HL-60/S4 treated with retinoic acid at 250 ng/mL for 4 days and 3 days (cell line): ENCODE results near the gene TMEM266.

Source experiments
- in situ Hi-C: fragments of 300-500 bp; cut with MboI; formaldehyde crosslinking; loops from 2 replicates; pipeline ENCODE4 v1.7.0; 2022; ENCODE audit warnings: low sequenced_read_pairs

The TMEM266 gene

DNA sequence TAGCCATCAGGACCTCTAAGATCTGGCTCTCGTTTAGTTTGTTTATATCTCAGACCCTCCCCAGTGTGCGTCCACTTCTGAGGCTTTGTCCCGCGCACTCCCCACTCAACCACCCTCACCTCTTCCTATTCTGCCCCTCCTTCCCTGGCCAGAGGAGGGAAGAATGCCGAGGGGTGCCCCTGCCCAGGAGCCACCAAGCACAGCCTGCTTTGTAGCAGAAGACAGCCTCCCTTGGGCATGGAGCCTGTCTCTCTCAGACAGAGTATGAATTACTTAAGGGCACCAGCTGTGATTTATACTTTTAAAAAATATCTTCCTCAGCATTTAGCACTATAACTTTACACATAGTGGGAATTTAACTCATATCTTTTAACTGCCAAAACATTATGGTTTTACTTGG is 6.0 kb downstream of the TMEM266 start:
- in situ Hi-C loops: no loop called here

DNA sequence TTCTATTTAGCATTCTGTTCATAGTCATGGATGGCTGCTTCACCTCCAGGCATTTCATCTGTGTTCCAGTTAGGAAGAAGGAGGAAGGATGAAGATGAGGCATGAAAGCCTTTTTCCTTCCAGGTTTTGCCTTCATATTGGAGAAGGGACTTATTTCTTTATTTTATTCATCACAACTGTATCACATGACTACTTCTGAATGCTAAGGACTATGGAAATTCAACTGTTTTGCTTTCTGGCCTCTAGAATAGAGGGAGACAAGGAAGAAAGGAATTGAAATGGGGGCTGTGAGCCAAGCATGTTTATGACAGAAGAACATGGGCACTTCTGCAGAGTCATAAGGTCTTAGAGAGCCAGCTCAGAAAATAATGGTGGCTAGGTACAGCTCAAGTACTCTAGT is 10.4 kb downstream of the TMEM266 start:
- in situ Hi-C loops: no loop called here

DNA sequence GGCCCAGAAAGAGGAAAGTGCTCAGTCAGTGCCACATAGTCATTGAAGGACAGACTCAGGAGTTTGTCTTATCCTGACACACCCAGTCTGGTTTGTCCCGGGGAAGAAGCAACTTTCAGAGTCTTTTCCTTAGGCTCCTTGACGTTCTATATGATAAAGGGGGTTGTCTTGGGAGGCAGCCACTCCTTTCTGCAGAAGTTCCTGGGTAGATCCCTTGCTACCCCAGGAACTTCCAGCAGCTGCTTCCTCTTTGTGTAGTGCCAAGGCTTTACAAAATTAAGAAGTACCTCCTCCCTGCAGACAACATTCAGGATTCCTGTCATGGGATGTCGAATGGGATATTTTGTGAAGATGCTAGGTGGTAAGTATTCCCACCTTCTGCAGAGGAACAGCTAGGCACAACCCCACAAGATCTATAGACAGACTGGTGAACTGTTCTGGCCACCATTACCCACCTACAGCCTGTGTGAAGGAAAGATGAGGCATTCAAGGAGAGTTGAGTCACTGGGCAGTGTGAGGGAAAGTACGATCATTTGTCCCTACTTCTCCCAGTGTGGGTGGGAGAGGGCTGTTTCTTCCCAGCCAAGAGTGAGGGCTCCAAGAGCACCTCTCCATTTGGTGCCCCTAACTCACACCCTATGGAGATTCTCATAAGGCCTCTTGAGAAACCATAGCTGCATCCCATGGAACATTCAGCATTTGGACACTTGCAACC is 11.3 kb downstream of the TMEM266 start:
- in situ Hi-C loops: no loop called here

DNA sequence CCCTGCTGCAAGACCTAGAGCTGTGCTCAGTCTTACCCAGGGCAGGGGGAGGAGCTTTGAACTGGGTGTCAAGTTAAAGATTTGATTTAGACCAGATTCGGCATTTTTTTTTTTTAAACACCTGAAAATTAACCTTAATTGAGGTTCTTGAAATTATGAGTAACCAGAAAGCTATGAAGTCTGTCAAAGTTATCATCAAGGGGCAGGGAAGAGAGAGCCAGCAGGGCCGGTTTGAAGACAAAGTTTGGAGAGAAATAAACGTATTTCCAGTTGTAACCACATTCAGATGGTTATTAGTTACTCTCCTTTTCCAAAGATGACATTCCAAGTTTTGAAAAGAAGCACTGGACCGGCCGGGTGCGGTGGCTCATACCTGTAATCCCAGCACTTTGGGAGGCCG is 12.0 kb downstream of the TMEM266 start:
- in situ Hi-C loops: no loop called here

DNA sequence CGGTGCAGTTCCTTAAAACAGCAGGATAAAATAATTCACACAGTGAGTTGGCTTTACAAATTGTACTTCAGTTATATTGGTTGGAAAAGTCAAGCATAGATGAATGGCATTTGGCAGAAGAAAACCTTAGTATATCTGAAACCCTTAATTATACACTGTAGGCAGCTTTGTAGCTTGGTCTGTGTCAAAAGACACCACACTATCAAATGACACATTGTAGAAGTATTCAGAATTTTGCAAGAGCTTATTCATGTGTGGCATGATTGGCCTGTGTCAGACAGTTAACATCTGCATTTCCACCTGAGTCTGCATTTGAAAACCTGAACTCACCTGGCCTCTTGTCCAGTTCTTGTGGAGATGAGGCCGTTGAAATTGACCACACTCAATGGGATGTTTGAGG is 13.8 kb downstream of the TMEM266 start:
- in situ Hi-C loops: no loop called here

DNA sequence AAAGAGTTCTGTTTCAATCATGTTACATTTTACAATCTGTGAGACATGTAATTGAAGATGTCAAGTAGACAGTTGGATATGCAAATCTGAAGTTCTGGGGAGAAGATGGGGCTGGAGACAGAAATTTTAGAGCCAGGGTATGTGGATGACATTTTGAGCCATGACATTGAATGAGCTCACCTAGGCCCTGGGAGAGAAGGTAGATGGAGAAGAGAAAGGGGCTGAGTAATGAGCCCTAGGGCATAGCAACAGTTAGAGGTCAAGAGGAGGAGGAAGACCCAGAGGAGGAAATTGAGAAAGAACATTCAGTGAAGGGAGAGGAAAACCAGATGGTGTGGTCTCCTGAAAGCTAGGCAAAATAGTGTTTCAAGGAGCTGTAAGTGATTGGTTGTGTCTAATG is 15.3 kb downstream of the TMEM266 start:
- in situ Hi-C loops: no loop called here

DNA sequence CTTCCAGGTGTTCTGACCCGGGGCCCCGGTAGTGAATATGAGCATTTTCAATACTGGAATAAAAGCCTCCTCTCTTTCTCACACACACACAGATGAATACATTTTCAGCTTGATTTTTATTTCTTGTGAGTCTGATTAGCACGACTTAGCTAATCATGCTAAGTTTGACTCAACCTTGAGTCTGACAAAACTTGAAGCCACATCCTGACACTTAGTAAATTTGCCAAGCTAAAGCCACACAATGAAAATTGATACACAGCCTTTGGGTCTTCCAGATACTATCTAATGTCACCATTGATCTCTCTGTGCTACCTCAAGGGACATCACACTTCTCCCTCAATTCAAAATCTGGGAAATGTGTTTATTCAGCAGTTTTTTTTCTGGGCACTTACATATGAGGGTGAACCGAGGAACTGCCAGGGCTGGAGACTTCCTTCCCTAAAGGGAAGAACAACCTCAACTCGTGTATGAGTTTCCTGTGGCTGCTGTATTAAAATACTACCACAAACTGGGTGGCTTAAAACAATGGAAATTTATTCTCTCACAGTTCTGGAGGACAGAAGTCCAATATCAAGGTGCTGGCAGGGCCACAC is 18.6 kb downstream of the TMEM266 start:
- in situ Hi-C loops: no loop called here

DNA sequence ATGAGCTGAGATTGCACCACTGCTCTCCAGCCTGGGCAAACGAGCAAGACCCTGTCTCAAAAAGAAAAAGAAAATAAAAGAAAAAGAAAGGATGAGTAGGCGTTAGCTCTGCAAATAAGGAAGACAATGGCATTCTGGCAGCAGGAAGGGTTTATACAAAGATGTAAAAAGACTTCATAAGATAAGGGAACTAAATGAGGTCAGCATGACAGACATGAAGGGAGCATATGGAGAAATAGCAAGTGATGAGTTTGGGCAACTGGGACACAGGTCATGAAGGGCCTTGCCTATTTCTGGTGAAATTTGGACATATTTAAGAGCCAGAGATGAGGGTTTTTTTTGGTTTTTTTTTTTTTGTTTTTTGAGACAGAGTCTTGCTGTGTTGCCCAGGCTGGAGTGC is 24.5 kb downstream of the TMEM266 start:
- in situ Hi-C loops: no loop called here

DNA sequence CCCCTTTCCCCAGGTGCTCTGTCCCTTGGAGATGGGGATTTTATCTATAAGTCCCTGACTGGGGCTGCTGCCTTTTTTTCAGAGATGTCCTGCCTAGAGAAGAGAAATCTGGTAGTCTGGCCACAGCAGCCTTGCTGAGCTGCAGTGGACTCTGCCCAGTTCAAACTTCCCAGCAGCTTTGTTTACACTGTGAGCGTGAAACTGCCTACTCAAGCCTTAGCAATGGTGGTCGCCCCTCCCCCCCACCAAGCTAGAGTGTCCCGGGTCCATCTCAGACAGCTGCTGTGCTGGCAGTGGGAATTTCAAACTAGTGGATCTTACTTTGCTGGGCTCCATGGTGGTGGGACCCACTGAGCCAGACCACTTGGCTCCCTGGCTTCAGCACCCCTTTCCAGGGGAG is 38.9 kb downstream of the TMEM266 start:
- in situ Hi-C loops: no loop called here

DNA sequence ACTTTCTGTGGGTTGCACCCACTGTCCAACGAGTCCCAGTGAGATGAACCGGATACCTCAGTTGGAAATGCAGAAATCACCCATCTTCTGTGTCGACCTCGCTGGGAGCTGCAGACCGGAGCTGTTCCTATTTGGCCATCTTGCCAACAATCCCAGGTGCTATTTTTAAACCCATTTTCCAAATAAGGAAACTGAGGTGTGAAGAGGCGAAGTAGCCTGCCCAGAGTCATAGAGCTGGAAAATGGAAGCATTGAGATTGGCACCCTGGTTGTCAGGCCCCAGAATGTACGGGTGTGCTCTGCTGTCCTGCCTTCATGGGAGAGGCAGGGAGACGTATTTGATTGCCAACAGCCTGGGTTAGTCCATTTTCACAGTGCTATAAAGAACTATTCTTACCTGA is 39.6 kb downstream of the TMEM266 start:
- in situ Hi-C loops: no loop called here

DNA sequence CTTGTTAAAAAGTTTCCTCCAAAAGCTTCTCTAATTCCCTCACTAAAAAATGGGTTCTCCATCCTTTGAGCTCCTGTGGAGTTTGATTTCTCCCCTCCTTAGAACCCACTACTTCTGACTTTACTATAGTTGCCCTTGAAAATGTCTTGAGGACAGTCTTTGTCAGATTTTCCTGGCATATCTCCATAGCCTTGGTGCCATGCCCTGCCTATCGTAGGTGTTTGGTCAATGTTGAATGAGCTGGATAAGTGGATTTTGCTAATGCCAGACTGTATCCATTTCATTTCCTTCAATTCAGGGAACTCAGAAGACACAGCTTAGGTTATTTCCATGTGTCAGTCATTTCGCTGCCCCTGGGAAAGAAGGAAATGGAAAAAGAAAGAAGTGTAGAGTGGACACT is 40.6 kb downstream of the TMEM266 start:
- in situ Hi-C loops: no loop called here

DNA sequence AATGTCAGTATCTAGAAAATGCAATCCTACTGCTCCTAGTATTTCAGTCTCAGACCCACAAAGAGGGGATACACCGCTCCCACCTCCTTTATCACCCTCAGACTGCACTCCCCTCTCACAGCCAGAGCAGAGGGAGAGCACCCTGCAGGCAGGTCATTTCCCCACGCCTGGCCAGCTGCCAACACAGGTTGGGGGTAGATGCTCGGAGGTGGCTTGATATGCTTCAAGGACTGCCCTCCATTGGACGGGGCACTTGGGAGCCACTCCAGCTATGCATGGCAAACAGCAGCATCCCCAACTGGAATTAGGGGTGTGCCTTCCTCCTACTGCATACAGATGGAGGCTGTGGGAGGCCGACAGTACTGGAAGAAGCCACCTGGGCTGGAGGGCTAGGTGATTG is 41.9 kb downstream of the TMEM266 start:
- in situ Hi-C loops: no loop called here

DNA sequence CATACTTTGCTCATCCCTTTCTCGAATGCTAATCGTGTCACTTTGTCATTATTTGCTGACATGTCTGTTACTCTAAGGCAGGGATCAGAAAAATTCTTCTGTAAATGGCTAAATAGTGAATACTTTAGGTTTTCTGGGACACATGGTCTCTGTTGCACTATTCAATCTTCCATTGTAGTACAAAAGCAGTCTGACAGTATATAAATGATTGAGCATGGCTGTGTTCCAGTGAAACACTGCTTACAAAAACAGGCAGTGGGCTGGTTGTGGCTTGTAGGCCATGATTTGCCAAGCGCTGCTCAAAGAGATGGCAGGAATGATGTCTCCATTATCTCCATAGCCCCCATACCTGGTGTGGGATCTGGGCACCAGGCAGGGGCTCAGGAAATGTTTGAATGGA is 45.6 kb downstream of the TMEM266 start:
- in situ Hi-C loops: no loop called here

DNA sequence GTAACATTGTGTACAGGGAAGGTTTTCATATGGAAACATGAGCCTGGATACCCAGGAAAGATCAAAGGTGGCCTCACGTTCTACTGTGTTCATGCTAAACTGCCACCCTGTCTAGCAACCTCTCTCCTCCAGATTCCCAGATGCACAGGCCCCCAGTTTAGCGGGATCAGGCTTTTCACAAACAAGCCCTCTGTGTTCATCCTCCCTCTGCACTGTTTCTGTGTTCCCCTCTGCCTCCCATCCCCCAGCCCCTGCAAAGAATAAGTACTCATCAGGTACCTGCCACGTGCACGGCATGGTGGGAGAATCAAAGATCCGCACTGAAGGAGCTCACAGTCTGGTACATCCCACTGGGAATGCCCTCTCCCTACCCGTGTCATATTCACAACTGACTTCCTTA is 46.1 kb downstream of the TMEM266 start:
- in situ Hi-C loops: no loop called here

DNA sequence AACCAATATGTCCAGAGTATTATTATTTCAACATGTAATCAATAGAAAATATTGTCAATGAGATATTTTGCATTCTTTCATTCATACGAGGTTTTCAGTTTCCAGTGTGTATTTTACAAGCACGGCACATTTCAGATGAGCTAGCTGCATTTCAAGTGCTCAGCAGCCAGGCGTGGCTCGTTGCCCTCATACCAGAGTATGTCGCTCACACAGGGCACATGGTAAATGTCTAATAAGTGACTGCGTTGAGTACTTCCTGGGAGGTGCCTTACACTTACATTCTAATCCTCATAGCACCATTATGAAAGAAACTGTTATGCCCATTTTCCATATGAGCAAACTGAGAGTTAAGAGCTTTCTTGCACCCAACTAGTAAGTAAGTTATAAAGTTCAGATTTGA is 47.4 kb downstream of the TMEM266 start:
- in situ Hi-C loops: no loop called here

DNA sequence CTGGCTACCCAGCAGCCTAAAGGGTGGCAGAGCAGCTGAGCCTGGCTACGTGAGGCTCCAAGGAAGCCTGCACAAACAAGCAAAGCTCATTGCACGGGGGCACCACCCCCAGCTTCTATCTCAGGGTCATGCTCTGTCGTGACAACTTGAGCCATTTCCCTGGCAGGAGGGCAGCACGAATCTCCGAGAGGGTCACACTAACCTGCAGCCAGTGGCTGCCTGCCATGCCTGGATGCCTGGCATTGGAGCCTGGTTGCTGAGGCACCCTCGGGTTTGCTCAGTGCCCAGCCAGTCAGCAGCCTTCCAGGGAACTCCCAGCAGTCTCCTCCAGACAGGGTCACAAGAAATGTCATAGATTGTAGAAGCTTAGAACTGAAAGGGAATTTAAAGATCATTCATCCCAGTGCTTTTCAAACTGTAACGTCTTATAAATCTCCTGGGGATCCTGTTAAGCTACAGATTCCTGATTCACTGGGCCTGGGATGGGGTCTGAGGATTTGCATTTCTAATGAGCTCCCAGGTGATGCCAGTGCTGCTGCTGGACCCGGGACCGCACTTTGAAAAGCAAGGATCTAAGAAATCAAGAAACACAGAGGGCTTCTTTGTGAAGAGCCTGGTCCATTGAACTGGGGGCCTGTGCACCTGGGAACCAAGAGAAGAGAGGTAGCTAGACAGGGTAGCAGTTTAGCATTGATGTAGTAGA is 48.4 kb downstream of the TMEM266 start:
- in situ Hi-C loops: no loop called here

DNA sequence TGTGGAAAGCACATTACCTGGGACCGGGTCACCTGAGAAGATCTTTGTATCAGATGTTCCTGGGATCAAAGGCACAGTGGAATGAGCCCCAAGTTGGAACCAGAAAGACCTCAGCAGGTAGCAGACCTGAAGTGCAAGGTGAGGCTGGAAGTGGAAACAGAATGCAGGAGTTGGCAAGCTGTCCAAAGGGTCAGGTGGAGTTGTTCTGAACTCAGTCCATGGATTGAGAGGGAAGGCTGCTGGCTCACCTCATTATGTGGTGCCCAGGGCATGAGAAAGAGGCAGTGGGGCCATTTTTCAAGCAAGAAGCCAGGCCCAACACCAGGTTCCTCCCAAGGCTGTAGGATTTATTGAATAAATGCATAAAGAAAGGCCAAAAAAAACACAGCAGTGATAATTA is 49.3 kb downstream of the TMEM266 start:
- in situ Hi-C loops: no loop called here

DNA sequence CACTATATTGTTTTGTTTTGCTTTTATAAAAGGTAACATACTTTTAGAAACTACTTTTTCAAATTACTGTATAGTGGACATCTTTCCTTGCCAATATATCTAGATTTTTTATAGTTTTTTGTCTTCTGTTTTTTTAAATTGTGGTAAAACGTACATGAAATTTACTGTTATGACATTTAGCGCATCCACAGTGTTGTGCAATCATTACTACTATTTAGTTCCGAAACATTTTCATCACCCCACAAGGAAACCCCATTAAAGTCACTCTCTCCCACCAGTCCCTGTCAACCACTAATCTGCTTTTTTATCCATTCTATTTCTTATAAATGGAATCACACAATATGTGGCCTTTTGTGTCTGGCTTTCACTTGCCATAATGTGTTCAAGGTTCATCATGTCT is 54.8 kb downstream of the TMEM266 start:
- in situ Hi-C loops: no loop called here

DNA sequence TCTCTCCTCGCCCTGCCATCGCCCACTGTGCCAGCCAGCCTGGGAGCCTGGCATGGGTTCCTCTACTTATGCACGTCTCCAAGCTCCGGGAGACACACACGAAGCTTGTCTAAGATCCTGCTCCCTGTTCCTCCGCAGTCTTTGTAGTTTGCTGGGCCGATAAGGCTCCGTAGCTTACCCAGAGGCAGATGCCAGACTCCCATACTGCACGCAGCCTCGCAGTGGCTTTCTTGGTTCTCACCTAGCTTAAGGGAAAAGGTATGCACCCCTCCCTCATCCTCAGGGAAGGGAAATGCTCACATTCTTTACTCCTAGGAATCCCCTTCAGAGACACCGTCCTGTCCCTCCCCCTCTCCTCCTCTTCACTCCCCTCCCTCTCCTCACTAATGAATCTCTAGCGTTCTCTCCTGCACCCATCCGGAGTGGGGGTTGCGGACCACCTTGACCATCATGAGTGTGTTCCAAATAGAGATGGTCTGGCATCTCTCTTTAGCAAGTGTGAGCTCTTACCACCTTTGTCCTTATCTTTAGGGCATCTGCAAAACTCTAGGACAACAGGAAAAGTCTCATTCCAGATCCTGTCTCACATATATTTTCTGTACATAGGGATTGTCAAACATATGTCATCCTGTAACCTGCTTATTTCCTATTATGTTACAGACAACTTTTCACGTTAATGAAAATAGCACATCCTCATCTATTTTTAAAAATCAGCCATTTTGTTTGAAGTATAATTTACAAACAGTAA is 56.5 kb downstream of the TMEM266 start:
- in situ Hi-C loops: no loop called here

DNA sequence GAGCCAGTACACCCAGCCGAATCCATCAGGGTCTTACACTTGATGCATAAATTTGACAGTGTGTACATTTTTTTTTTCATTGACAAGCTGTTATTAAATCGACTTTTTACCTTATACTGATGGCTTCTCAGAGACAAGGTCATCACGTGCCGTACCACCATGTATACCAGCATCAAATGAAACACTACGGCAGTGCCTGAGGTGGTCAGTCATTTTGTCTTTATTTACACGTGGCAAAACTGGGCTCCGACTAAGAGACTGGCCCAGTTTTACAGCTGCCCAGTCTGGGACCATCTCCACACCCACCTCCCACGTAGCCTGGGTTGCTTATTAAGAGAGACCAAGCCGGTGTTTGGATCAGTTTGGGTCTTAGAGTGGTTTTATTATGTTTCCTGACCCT is 57.4 kb downstream of the TMEM266 start:
- in situ Hi-C loops: no loop called here

DNA sequence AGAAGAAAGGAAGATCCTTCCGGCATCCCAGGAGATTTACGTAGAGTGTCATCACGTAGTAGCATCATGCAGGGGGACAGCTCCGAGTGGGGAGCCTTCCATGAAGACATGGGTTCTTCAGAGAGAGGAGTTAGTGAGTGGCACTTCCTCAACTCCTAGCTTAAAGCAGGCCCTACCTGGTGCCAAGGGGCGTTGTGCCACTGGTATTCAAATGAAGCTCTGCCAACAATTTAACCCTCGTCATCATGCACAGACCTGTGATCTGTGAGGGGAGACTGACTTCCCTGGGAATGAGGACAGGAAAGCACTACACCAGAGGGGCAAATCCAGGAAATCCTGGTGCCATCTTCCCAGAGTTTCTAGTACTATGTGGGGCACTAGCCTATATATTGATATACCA is 59.0 kb downstream of the TMEM266 start:
- in situ Hi-C loops: no loop called here

DNA sequence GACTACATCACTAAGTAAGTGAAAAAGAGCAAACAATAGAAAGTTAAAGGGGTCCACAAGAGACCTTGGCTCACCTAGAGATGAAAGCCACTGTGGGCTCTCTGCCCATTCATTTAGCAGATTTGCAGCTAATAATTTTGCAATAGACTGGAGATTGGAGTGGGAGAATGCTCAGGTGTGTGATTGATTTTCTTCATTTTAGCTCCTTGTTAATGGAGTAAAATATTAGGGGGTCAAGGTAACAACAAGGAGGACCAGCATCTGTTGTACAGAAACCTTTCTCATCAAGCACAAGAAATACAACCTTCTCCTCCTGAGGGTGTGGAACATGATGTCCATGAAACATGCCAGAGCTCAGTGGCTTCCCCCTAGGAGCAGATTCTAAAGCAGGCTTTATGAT is 63.2 kb downstream of the TMEM266 start:
- in situ Hi-C loops: no loop called here
